GM21423 (cell line): ENCODE data around the gene NTN3.
A peak's percentile ranks its signal among the peaks of the same experiment; 100 is the strongest.

ENCODE experiments used
- ATAC-seq: cut with Tn5 transposase; IDR thresholded peaks from one replicate; pipeline ENCODE4 v1.9.1; 2021; ENCODE audit warnings: mild to moderate bottlenecking, moderate library complexity; ENCODE audit not compliant: unreplicated experiment

Gene NTN3

DNA sequence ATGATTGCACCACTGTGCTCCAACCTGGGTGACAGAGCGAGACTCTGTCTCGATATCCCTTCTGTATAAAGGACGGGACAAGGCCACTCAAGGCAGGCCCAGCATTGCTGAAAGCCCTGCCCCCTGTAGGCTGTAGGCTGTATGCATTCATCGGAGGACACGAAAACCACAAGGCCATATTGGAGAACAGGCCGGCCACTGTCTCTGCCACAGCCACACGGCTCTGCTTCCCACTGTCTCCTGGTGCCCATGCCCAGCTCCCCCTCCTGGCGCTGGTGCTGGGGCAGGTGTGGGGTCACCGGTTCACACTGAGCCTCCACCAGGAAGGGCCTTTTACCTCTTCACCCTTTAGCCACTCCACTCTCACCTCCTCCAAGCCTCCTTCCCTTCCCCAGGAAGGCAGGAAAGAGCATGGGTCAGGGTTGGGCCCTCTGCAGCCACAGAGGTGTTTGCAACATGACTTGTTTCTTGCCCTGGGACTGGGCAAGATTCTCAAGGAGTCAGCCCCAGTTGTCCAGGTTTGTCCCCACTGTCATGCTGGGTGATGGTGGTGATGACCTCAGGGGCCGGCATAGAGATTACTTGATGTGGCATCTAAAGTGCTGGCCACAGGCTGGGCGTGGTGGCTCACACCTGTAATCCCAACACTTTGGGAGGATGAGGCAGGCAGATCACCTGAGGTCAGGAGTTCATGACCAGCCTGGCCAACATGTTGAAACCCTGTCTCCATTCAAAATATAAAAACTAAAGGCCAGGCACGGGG, 5.3 kb upstream of the NTN3 start:
- no peak for ATAC-seq

DNA sequence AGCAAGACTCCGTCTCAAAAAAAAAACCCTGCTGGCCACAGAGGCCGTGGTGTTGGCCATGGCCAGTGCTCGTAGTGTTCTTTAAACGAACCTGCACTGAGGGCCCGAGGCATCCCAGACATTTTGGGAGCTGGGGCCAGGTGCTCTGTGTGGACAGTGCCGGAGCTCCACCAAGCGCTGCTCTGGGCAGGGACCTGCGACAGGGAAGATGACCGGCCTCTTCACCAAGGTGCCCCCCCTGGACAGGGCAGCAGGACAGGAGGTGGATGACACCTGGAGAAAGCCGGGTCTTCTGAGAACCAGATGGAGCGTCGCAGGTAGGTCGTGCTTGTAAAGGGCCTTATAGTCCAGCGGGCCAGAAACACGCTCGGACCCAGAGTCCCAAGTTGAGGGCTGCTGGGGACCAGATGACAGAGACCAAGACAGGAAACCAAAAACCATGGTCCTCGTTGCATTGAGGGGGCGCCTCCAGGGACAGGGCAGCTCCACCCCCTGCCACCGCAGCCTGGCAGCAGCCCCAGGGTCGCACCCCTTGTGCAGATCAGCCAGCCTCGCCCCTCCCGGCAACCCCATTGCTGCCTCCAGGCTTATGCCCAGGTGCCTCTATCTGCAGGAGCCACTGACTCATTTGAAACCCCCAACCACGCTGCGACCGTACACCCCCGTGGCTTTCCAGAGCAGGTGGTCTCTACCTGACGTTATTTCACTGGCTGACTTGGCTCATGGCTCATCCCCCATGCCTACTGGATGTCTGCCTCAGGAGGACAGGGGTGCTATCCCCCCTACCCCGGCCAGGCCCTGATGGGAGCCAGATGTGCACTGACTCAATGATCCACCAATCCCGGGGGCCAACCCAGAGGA, 4.2 kb upstream of the NTN3 start:
- no peak for ATAC-seq

DNA sequence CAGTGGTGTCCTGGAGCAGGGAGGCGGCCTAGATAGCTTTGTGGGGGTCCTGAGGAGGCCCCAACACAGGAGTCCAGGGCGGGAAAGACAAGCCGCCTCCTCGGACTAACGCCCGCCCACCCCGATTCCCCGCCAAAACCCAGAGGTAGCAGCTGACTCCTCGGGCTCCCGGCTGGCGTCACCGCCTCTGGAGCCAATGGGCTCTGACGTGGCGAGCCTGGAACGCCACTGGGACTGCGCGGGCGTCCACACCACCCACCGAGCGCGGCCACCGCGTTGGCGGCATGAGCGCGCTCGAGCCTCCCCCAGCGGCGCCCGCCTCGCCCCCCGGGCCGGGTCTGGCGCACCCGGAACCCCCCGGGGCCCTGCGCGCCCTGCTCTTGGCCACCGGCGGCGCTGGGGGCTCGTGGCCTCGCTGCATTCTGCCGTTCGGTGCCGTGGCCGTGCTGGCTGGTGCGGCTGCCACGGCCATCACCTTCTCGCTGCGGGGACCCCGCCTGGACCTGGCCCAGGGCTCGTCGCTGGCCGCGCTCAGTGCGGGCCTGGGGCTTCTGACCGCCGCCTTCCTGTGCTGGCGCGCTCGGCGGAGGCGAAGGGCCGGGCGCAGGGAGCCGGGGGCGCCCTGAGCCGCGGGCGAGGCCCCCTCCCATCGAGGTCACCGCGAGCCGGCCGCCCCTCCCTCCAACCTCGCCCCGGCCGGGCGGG, 3.4 kb upstream of the NTN3 start:
- no peak for ATAC-seq

DNA sequence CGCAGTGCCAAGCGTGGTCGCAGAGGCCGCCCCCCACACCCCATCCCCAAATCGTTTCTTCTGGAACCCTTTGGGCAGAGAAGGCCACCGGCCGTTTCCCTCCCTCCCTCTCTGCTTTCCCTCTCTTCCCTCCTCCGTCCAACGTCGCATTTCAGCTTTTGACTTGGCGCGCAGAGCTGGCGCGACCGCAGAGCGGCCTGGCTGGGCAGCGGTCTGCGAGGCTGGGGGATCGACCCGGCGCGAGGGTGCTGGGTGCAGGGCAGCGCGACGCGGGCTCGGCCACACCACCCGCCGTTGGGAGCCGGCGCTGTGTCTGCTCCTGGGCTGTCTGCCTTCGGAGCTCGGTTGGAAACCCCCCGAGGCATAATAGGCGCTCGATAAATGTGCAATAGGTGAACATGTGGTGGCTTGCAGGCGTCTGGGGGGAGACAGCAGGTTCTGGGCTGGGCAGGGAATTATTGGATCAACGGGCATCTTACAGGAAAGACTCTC, 2.8 kb upstream of the NTN3 start:
- no peak for ATAC-seq

DNA sequence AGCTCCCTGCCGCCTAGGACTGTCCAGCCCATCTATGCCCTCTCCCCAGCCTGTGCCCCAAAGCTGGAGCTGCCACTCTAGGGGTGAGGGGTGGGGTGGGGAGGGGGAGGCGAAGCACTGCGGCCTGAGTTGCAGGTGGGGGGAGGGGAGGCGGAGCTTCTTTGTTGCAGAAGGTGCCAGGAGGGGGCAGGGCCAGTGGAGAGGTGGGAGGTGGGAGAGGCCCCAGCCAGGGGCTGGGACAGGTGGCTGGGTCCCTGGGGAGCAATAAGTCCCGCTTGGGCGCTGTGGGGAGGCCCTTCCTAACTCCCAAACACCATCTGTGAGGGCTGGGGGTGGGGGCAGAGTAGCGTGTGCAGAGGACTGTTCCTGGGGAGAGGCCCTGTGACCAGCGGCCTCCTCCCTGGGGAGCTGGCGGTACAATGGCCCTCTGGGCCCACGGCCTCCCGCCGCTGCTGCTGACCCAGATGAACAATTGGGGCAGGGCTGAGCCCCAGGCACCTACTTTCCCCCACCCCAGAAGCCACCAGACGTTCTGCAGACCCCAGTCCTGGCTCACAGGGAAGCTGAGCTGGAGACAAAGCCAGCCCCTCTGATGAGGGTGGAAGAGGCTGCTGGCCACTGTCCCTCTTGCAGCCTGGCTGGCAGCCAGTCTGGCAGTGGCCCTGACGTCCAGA, 2.2 kb upstream of the NTN3 start:
- no peak for ATAC-seq

DNA sequence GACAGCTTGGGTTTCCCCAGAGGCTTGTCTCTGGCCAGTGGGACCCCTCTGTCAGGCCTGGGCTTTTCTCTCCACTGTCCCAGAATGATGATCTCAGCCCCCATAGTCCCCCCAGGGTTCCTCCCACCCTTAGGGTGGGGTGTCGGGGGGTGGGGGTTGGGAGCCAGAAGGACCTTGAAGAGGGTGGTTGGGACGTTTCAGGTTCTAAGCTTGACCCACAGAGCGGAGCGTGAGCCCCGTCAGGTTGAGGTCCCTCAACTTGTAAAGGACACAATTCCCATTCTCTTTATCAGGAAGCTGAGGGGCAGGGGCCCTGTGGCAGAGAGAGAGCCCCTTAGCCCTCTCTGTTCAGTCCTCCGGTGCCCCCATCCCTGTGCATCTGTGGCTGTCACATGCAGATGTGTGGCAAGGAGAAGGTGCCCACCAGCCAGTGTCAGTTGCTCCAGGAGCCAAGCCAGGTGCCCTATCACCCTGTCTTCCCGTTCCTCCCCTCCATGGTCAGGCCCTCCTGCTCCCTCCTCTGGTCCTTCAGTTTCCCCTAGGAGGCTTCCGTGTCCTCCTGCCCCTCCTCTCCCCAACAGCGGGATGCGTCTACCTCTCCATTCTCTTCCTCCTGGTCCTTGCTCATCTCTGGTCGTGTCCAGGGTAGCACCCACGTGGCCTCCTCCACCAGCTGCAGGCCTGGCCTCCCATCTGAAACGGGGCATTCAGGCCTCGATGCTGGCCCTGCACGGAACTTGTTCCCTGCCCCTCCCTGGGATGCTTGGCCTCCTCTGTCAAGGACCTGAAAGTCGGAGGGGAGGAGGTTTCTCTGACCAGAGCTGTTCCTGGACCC, 1.5 kb upstream of the NTN3 start:
- no peak for ATAC-seq

DNA sequence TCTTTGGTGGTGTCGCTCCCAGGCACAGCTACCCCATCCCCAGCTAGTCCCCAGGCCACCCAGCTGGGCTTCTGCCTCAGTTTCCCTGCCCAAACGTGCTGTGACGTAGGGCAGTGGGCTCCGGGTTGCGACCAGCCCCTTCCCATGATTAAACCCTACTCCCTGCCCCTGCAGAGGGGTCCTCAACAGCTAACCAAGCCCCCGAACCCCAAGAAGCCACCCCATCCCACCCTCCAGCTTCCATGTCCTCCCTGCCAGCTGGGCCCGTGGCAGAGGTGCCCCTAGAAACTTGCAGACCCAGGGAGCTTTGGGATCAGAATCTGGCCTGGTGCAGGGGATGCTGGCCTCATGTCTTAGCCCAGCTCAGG, 879 bp upstream of the NTN3 start:
- ATAC-seq = no peak

DNA sequence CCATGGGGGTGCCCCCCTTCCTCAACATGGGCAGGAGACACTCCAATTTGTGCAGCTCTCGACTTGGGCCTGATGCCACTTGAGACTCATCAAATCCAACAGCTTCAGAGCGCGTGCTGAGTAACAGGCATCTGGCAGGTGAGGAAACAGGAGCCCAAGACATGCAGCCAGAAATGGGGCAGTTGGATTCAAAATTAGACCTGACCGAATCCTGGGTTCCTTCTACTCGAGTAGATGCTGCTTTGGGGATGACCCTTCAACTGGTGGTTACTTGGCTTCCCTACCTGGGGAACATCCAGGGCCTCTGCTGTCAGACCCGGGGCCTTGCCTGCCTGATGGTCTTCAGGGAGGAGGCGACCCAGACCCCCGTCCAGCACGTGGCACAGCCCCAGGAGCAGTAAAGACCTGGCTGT, 488 bp upstream of the NTN3 start:
- ATAC-seq = no peak

DNA sequence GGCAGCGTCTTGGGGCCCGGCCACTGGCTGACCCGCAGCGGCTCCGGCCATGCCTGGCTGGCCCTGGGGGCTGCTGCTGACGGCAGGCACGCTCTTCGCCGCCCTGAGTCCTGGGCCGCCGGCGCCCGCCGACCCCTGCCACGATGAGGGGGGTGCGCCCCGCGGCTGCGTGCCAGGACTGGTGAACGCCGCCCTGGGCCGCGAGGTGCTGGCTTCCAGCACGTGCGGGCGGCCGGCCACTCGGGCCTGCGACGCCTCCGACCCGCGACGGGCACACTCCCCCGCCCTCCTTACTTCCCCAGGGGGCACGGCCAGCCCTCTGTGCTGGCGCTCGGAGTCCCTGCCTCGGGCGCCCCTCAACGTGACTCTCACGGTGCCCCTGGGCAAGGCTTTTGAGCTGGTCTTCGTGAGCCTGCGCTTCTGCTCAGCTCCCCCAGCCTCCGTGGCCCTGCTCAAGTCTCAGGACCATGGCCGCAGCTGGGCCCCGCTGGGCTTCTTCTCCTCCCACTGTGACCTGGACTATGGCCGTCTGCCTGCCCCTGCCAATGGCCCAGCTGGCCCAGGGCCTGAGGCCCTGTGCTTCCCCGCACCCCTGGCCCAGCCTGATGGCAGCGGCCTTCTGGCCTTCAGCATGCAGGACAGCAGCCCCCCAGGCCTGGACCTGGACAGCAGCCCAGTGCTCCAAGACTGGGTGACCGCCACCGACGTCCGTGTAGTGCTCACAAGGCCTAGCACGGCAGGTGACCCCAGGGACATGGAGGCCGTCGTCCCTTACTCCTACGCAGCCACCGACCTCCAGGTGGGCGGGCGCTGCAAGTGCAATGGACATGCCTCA, 773 bp downstream of the NTN3 start:
- ATAC-seq = no peak

DNA sequence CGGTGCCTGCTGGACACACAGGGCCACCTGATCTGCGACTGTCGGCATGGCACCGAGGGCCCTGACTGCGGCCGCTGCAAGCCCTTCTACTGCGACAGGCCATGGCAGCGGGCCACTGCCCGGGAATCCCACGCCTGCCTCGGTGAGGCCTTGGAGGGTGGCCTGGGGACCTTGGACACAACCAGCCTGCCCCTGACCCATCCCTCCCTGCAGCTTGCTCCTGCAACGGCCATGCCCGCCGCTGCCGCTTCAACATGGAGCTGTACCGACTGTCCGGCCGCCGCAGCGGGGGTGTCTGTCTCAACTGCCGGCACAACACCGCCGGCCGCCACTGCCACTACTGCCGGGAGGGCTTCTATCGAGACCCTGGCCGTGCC, 1.4 kb downstream of the NTN3 start:
- ATAC-seq = no peak

DNA sequence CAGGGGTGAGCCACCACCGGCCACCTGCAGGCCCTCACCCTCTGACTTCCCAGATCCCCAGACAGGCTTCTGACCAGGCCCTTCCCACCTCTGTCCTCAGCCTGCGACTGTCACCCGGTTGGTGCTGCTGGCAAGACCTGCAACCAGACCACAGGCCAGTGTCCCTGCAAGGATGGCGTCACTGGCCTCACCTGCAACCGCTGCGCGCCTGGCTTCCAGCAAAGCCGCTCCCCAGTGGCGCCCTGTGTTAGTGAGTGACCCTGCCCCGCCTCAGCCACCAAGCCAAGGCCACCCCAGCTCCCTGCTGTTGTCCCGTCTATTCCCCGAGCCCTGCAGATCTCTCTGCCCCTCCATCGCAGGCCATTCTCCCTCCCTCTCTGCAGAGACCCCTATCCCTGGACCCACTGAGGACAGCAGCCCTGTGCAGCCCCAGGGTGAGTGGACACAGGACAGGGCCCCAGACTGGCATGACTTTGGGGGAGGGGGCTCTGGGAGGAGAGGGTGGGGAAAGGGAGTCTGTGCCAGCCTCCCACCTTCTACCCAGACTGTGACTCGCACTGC, 1.9 kb downstream of the NTN3 start:
- no peak for ATAC-seq

DNA sequence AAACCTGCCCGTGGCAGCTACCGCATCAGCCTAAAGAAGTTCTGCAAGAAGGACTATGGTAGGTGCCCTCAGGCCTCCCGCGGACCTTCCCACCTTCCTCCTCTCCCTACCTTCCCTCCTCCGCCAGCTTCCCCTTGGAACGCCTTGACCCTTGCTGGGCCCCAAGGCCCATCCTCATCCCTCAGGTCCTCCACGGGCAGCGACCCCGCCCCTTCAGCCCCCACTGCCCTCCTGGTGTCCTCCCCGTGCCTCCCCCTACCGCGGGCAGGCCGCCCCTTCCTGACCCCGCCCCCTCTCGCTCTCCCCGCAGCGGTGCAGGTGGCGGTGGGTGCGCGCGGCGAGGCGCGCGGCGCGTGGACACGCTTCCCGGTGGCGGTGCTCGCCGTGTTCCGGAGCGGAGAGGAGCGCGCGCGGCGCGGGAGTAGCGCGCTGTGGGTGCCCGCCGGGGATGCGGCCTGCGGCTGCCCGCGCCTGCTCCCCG, 2.4 kb downstream of the NTN3 start:
- no peak for ATAC-seq

DNA sequence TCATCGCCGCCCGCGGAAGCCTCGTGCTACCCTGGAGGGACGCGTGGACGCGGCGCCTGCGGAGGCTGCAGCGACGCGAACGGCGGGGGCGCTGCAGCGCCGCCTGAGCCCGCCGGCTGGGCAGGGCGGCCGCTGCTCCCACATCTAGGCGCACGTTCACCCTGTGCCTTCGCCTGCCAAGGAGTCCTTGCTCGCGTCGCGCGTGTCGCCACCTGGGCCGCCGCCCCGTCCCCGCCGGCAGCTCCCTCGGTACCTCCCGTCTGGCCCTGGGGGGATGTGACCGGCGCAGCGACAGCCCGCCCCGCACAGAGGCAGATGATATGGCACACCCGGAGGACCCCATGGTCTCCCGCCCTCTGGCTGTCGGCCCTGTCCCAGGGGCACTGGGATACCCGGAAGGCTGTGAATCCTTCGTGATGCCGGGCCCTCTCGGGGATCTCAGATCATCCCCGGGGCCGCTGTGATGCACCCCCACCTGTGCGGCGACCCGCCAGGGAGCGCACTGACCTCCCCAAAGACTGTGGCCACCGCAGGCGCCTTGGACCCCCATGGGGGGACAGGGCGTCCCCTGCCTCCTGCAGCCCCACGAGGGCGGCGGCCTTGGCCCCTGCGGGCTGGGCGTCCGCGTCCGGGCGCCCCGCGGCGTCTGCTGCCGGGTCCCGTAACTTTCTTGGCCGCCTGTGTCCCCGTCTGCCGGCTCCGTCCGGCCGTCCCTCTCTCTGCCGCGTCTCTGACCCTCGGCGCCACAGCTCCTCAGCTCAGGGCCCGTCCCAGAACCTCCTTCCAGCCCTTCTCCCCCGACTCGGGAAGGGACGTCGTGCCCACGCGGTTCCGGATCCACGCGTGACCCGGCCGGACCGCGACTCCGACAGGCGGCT, 3.1 kb downstream of the NTN3 start:
- ATAC-seq = no peak

DNA sequence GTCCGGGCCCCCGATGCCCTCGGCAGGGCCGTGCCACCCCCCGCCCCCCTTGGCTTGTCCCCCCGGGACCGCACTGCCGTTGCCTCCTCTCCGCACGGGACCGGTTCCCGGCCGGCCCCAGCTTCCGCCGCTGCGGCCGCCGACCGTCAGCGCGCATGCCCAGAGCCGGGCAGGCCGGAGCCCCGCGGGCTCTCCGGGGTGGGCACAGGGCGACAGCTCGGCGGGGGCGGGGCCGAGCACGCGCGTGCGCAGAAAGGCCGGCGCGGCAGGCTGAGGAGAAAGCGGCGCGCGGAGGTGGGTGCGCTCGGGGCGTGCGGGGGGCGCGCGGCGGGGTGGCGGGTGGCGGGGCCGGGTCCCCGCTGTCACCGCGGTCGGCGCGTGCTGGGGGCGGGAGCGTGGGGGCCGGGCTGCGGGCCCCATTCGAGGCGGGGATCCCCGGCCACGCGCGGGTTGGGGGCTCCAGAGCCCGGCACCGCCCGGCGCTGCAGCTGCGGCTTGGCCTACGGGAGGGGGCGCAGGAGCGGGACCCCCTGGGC, 3.8 kb downstream of the NTN3 start, which contains the start of gene TBC1D24:
TBC1D24 (plus strand) TSS at position 251 of the 536 bp plus-strand sequence. CDS start 21,022 bp downstream, outside the sequence.
- ATAC-seq = peak; percentile 61

DNA sequence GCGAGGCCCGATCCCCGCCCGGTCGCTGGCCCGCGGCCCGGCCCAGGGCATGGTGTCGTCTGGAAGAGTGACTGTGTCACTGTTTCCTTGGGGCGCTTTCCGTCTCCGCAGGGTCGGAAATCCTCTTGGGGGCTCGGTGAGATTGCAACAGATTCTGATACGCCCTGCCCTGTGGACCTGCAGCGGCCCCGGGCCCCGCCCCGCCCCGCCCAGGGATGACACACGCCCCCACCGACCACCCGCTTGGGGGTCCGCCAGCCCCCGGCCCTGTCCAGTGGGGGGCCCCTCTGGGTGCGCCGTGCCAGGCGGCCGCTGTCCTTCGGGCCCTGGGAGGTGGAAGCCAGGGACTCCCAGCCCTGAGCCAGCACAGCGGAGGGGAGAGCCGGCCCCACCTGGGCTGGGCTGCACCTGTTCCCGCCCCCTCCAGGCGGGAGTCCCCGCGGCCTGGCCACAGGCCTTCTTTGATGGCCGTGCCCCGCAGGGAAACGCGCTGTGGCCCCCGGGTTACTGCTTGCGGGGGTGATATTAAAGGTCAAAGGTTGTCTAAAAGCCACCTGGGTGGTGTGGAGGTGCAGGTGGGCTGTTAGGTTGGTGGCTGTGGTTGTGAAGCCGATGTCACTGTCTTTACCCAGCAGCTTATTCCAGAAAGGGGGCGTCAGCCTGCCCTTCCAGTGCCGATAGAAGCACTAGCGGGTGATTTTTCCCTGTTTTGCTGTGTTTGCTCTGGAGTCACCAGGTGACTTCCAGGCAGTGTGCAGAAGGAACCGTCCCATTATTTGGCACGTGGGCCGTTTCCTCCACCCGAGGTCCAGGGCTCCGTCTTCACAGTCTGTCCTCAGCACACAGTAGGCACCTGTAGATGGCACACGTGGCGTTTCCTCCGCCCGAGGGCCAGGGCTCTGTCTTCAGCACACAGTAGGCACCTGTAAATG, 4.6 kb downstream of the NTN3 start:
- peak; percentile 11 for ATAC-seq

DNA sequence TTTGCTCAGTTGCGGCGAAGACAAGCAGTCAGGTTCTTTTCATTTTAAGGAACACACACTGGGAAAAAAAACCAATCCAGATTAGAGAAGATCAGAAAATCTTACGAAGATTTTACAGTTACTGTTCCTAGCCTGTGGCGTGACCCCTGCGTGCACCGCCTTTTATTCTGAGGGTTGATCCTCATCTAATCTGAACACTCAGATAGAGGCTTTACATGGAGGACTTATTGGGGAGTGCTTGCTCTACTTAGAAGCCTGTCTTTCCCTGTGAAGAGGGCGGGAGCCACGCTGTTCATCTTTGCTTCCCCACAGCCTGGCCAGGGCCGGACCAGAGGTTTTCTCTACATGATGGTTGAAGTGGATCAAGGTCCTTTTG, 5.2 kb downstream of the NTN3 start:
- ATAC-seq = no peak
